Suprapubic skin (tissue), 3 donors: ENCODE measurements around the gene EEF2K.

Experiments used
- POLR2A ChIP-seq, 2 donors: fragments of 450-650 bp; IDR thresholded peaks; one replicate each; pipeline ENCODE4 v1.6.1; 2017; ENCODE audit warnings: antibody characterized with exemption in 2 of 2, mild to moderate bottlenecking in 2 of 2, moderate library complexity in 2 of 2
- TF ChIP-seq, protein P1 (sequence below), 2 donors: fragments of 200-600 bp in 1 of 2; fragments of 450-650 bp in 1 of 2; sonication (generic) in 1 of 2; IDR thresholded peaks; one replicate each; pipeline ENCODE4 v1.5.1; 2016 to 2019; ENCODE audit warnings: antibody characterized with exemption in 2 of 2, mild to moderate bottlenecking in 1 of 2, moderate library complexity in 1 of 2

DNA sequence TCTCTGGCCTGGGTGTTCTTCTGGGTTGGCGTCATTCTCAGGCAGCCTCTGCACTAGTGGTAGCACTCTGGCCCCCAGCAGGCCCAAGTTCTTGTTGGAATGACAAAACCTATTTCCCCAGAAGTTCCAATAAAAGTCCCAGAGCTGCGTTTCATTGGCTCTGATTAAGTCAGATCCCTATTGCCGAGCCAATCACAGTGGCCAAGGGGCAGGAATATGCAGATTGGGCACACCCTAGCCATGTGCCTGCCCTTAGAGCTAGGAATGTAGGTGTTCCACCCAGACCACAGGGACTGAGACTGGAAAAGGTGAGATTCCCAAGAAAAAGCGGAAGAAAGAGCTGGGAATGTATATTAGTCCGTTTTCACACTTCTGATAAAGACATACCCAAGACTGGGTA is 46.2 kb downstream of the EEF2K start:
- TF ChIP-seq, protein P1, sequence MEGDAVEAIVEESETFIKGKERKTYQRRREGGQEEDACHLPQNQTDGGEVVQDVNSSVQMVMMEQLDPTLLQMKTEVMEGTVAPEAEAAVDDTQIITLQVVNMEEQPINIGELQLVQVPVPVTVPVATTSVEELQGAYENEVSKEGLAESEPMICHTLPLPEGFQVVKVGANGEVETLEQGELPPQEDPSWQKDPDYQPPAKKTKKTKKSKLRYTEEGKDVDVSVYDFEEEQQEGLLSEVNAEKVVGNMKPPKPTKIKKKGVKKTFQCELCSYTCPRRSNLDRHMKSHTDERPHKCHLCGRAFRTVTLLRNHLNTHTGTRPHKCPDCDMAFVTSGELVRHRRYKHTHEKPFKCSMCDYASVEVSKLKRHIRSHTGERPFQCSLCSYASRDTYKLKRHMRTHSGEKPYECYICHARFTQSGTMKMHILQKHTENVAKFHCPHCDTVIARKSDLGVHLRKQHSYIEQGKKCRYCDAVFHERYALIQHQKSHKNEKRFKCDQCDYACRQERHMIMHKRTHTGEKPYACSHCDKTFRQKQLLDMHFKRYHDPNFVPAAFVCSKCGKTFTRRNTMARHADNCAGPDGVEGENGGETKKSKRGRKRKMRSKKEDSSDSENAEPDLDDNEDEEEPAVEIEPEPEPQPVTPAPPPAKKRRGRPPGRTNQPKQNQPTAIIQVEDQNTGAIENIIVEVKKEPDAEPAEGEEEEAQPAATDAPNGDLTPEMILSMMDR (IDR thresholded peaks at IDR 0.05), result no peak
- no peak for TF ChIP-seq POLR2A (IDR thresholded peaks at IDR 0.05)
